Smooth muscle cell (in vitro differentiated cells): ENCODE measurements around the gene MAP2K3. TPM values are rescaled to one million over a fixed set of nuclear protein-coding genes. Genes with fewer than 3 reads are reported as not detected.

Experiments
- DNase-seq: peaks from one replicate; lab custom pipeline; 2025; ENCODE audit not compliant: unreplicated experiment; lab: John Stamatoyannopoulos, UW
- H2AFZ ChIP-seq: fragments of 200-600 bp; sonication (generic); 2 replicates; pipeline ENCODE4 v1.6.0; 2016; ENCODE audit warnings: antibody characterized with exemption, low read depth, mild to moderate bottlenecking
- H3F3A ChIP-seq: fragments of 200-600 bp; sonication (generic); 2 replicates; pipeline ENCODE4 v1.6.0; 2017; ENCODE audit warnings: antibody characterized with exemption, low read depth
- H3K27ac ChIP-seq: fragments of 200-600 bp; sonication (generic); 2 replicates; pipeline ENCODE4 v1.5.1; 2016; ENCODE audit warnings: low read depth, mild to moderate bottlenecking
- H3K27me3 ChIP-seq: fragments of 200-600 bp; sonication (generic); 2 replicates; pipeline ENCODE4 v1.6.1; 2016; ENCODE audit warnings: low read depth, mild to moderate bottlenecking
- H3K36me3 ChIP-seq: fragments of 200-600 bp; sonication (generic); 2 replicates; pipeline ENCODE4 v1.5.1; 2016; ENCODE audit warnings: low read depth
- H3K4me1 ChIP-seq: fragments of 200-600 bp; sonication (generic); 2 replicates; pipeline ENCODE4 v1.5.1; 2016; ENCODE audit warnings: low read depth
- H3K4me2 ChIP-seq: fragments of 200-600 bp; sonication (generic); 2 replicates; pipeline ENCODE4 v1.6.0; 2016; ENCODE audit warnings: mild to moderate bottlenecking
- H3K4me3 ChIP-seq: fragments of 200-600 bp; sonication (generic); 2 replicates; pipeline ENCODE4 v1.5.1; 2016; ENCODE audit warnings: mild to moderate bottlenecking
- H3K79me2 ChIP-seq: fragments of 200-600 bp; sonication (generic); 2 replicates; pipeline ENCODE4 v1.6.0; 2016; ENCODE audit warnings: low read depth, mild to moderate bottlenecking
- H3K9ac ChIP-seq: fragments of 200-600 bp; sonication (generic); 2 replicates; pipeline ENCODE4 v1.6.0; 2016; ENCODE audit warnings: low read depth
- H3K9me3 ChIP-seq: fragments of 200-600 bp; sonication (generic); replicated peaks from 2 replicates; pipeline ENCODE4 v1.5.1; 2016; ENCODE audit warnings: low read depth
- H4K20me1 ChIP-seq: fragments of 200-600 bp; sonication (generic); 2 replicates; pipeline ENCODE4 v1.6.0; 2016; ENCODE audit warnings: low read depth
- WGBS: methylation state at CpG from one replicate; pipeline ENCODE4 v1.1.7; 2016; ENCODE audit warnings: low lambda C conversion rate; 5-methylcytosine and 5-hydroxymethylcytosine counted together
- polyA plus RNA-seq: library from polyadenylated mRNA; unstranded; fragments of >200 nt; fragmentation: Nextera tagmentation; extraction: Ambion mirVana; gene quantifications from 2 replicates; pipeline ENCODE4 v1.2.1, GENCODE V29; 2016
- total RNA-seq: library from RNA; depleted of rRNA; stranded (reverse); fragments of >200 nt; gene quantifications from 2 replicates; pipeline ENCODE4 v1.2.3, GENCODE V29; 2014
- TF ChIP-seq, protein P1 (sequence below): fragments of 200-600 bp; sonication (generic); IDR thresholded peaks from 2 replicates; pipeline ENCODE4 v1.5.1; 2017; ENCODE audit warnings: borderline replicate concordance, mild to moderate bottlenecking, antibody characterized with exemption; ENCODE audit not compliant: insufficient read depth, poor library complexity, severe bottlenecking

Gene MAP2K3
- total and polyA plus RNA-seq, 2 experiments from 2014 or later = 14.2 to 53.8 TPM

DNA sequence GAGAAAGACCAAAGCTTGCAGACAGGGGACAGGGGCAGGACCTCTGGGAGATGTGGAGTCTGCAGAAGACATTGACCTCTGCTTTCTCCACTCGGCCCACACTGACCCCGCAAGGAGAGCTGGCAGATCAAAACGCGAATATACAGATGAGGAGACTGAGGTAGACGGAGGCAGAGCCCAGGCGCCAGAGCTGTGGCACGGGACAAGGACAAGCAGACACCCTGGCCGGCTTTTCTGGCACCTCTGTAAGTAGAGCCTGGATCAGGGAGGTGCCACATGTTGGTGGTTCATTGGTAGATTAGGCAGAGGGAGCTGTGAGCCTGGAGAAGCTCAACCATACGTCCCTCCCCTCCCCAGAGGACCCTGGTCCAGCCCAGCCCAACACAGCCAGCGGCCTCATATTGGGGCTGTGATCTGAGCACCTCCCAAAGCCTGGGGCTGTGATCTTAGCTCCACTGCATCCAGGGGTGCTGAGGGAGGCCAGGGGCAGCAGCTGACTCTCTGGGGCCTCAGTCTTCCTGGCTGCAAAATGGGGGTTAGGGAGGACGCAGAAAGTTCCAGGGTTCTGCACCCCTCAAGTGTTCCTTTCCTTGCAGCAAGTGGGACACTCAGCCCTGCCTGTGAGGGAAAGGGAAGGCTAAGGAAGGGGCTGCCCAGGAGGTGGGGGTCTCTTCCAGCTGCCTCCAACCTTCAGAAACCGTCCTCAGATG, 35.3 kb upstream of the MAP2K3 start:
- WGBS = 89% methylated on average over 12 of the region's 12 CpGs

DNA sequence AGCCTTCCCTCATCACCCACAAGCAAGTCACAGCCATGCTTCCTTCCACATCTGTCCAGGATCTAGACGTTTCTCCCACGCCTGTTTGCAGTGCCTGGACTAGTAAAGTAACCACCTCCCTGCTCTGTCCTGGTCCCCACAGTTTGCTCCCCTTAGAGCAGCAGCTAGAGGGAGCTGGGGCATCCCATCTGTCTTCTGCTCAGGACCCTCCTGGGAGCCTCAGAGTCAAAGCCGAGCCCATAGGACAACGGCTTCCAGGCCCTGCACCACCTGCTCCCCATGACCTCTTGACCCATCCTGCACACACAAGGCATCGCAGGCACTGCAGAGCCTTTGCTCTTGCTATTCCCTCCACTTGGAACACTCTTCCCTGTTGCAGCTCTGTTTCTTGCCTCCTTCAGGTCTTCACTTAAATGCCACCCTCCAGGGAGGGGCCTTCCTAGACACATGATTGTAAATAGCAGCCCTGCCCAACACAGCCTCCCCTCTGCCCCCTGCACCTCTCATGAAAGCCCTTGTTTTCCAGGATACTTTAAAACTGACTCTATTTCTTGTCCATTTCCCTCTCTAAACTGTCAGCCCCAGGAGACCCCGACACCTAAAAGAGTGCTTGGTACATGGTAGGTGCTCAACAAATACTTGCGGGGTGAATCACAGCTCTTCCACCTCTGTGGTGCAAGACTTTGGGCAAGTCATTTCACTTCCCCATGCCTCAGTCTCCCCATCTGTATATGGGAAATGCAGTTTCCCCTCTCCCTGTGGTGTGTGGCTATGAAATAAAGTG, 34.4 kb upstream of the MAP2K3 start:
- Histone ChIP-seq H2AFZ (no peak overlapping the region), H3K4me1 (peaks cover 2% of the 10 kb centered on the region), H3K27ac (no peak overlapping the region), H3K36me3 (no peaks in the 10 kb centered on the region), H3F3A (no peaks in the 10 kb centered on the region), H3K9me3 (no peaks in the 10 kb centered on the region), H3K79me2 (no peaks in the 10 kb centered on the region), H3K4me2 (no peak overlapping the region), H3K9ac (no peak overlapping the region), H4K20me1 (peaks cover 65% of the 10 kb centered on the region), H3K4me3 (no peak overlapping the region), H3K27me3 (no peaks in the 10 kb centered on the region)
- TF ChIP-seq, protein P1, sequence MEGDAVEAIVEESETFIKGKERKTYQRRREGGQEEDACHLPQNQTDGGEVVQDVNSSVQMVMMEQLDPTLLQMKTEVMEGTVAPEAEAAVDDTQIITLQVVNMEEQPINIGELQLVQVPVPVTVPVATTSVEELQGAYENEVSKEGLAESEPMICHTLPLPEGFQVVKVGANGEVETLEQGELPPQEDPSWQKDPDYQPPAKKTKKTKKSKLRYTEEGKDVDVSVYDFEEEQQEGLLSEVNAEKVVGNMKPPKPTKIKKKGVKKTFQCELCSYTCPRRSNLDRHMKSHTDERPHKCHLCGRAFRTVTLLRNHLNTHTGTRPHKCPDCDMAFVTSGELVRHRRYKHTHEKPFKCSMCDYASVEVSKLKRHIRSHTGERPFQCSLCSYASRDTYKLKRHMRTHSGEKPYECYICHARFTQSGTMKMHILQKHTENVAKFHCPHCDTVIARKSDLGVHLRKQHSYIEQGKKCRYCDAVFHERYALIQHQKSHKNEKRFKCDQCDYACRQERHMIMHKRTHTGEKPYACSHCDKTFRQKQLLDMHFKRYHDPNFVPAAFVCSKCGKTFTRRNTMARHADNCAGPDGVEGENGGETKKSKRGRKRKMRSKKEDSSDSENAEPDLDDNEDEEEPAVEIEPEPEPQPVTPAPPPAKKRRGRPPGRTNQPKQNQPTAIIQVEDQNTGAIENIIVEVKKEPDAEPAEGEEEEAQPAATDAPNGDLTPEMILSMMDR = no peak
- 75% methylated on average over 7 of the region's 7 CpGs for WGBS
- DNase-seq = no peak

More for the DNA sequence above, 35.3 kb upstream of the MAP2K3 start:
- Histone ChIP-seq H3K27ac (no peak overlapping the region), H3K79me2 (no peaks in the 10 kb centered on the region), H3K27me3 (no peaks in the 10 kb centered on the region), H2AFZ (no peak overlapping the region), H3K9me3 (no peaks in the 10 kb centered on the region), H3F3A (no peaks in the 10 kb centered on the region), H4K20me1 (peaks cover 74% of the 10 kb centered on the region), H3K9ac (no peak overlapping the region), H3K4me1 (peaks cover 2% of the 10 kb centered on the region), H3K4me3 (no peak overlapping the region), H3K36me3 (no peaks in the 10 kb centered on the region), H3K4me2 (no peak overlapping the region)
- no peak for DNase-seq
- TF ChIP-seq, protein P1 = no peak

DNA sequence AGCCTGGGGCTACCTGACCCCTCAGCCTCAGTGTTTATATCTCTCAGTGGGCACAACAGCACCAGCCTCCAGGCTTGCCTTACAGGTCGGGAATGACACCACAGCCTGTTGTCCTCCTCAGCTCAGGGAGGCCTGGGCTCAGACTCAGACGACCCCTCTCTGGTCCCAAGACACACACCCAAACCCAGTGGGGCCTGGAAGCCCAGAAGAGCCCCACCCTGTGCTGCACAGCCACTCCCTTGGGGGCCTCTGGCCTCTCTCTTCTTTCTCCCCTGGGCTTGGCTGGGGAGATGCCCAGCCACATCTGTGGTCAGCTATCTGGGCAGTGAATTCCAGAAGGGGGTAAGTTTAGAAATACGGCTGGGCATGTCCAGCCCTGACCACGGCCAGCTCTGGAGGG, 33.7 kb upstream of the MAP2K3 start:
- Histone ChIP-seq H3K27ac (no peak overlapping the region), H4K20me1 (peaks cover 58% of the 10 kb centered on the region), H3K79me2 (no peaks in the 10 kb centered on the region), H3K4me2 (no peak overlapping the region), H3K27me3 (no peaks in the 10 kb centered on the region), H3K4me3 (no peak overlapping the region), H3K9ac (no peak overlapping the region), H3K9me3 (no peaks in the 10 kb centered on the region), H3K36me3 (no peaks in the 10 kb centered on the region), H3F3A (no peaks in the 10 kb centered on the region), H3K4me1 (peaks cover 2% of the 10 kb centered on the region), H2AFZ (no peak overlapping the region)
- TF ChIP-seq, protein P1 = no peak
- 63% methylated on average over 4 of the region's 4 CpGs for WGBS
- DNase-seq = no peak
